GOT3 (cell line): ENCODE data around the gene ZNF888.
"Not testable (repeated sequence)": the region's sequence is repeated elsewhere in the genome, so short reads cannot be mapped to it uniquely, and the experiment has no call there.

Experiments
- DNase-seq: peaks from one replicate; lab custom pipeline; 2025; ENCODE audit warnings: mixed read lengths; lab: John Stamatoyannopoulos, UW

Gene ZNF888

DNA sequence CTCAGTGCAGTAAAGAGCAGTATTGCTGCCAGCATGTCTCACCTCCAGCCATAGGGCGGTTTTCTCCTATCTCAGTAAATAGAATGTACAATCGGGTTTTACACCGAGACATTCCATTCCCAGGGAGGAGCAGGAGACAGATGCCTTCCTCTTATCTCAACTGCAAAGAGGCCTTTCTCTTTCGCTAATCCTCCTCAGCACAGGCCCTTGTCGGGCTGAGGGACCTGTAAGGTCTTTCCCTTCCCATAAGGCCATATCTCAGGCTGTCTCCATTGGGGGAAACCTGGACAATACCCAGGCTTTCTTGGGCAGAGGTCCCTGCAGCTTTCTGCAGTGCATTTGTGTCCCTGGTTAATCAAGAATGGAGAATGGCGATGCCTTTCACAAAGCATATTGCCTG, 50.2 kb downstream of the ZNF888 start:
- DNase-seq, result not testable (repeated sequence)

DNA sequence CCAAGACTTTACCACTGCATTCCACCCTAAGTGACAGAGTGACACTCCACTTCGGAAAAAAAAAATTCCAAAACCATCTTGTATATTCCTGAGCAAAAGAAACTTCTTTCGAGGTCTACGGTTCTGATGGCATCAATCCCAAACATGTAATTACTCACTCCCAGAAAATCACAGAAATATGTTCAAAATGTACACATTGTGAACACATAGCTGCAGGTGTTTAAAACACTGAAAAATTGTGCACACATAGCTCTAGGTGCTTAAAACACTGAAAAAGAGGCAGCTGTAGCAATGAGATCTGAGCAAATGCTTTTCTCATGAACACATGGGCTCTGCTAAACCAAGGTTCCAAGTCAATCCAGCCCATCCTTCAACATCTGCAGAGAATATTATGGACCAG, 51.8 kb downstream of the ZNF888 start:
- DNase-seq, result no peak

- DNase-seq, result not testable (repeated sequence)
Measured at GRCh38 chr19:52868031-52868430, 55.2 kb downstream of the ZNF888 start.

DNA sequence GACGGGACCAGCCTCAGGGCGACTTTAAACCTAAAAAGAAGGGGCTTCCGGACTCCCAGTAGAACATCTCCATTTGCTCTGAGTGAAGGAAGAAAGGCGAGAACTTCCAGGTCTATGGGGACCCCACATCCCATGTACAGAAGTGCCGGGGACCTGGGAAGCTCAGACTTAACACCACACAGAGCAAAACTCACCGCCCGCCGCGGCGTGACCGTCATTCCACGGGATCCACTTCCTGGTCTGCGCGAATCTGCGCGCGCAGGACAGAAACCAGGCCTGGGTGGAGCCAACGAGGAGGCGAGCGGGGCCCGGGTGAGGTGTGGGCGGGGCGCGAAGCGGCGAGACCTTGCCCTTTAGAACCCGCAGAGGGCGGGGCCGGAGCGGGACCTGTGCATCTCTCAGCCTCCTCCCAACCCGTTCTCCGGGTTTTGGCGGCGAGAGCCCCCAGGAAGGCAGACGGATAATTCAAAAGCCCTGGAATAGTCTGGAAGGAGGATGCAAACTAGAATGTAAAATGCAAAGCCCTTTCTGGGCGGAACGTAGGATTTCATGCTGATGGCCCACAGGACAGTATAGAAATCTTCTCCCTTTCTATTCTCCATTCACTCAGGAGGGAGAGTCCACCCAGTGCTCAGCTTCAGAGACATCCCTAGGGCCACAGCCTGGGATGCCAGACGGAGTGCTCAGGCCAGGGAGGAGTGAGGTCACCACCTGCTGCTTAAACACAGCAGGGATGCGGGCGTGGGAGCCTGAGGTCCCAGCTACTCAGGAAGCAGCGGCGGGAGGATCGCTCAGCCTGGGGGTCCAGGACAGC, 65.6 kb downstream of the ZNF888 start, which contains the start of gene ZNF468:
ZNF468 (minus strand) TSS at position 242 of the 814 bp plus-strand sequence. CDS start 3,347 bp downstream, outside the sequence.
- not testable (repeated sequence) for DNase-seq

GRCh38 chr19:52856540-52857377, 66.5 kb downstream of the ZNF888 start:
- not testable (repeated sequence) for DNase-seq
